ENCODE measurements around the gene PRAME.
A peak's percentile ranks its signal among the peaks of the same experiment; 100 is the strongest.
"Not testable (repeated sequence)": the region's sequence is repeated elsewhere in the genome, so short reads cannot be mapped to it uniquely, and the experiment has no call there.

PRAME gene

DNA sequence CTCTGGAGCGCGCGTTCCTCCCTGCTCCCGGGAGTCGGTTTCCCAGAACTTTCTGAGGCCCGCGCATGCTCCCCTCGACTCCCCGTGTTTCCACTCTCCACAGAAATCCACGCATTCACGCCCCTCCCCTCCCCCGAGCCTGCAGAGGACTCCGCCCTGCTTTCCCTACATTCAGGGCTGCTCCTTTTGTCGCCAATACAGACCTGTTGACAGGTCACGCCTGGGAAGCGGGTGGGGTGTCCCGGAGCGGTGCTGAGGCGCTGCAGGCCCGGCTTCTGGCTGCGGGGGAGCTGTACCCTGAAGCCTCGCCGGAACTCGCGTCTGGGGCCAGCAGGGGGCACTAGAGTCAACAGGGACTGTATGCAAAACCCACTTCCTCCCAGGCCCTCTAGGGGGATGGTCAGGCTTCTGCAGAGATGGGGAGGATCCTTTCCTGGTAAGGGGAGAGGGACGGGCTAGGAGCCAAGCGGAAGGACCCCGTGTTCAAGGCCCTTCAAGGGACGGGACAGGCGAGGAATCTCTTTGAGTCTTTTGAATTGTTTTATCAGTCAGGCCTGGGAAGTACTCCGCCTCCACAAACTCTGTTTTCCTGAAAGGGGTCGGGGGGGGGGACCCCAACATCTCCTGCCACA is at the start of gene PRAME:
PRAME (minus strand) TSS at position 294 of the 632 bp plus-strand sequence. CDS start 2,433 bp downstream, outside the sequence.
- peak; percentile 41 for DNase-seq (ENCODE audit: low read depth, low spot score)

DNA sequence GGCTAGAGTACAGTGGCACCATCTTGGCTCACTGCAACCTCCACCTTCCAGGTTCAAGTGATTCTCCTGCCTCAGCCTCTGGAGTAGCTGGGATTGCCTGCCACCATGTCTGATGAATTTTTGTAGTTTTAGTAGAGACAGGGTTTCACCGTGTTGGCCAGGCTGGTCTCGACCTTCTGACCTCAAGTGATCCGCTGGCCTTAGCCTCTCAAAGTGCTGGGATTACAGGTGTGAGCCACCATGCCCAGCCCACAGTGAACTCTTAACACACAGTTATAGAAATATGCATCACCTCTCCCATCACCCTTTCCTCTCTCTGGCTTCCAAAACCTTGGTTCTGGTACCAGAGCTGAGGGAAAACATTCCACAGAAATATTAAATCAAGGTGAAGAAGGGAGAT is 49.0 kb upstream of the PRAME start:
- DNase-seq (ENCODE audit: low read depth, low spot score) = not testable (repeated sequence)

DNA sequence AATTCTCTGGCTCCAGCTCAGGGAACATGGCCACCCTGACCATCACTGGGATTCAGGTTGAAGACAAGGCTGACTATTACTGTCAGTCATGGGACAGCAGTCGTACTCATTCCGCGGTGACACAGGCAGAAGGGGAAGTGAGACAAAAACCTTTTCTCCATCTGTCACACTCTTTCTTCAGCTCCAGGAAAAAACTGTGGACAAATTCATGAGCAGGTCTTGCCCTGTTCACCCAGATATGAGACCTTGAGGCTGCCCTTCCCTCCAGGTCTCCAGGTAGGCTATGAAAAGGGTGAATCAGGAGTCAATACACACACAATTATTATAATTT is 46.0 kb upstream of the PRAME start:
- no peak for DNase-seq (ENCODE audit: low read depth, low spot score)

DNA sequence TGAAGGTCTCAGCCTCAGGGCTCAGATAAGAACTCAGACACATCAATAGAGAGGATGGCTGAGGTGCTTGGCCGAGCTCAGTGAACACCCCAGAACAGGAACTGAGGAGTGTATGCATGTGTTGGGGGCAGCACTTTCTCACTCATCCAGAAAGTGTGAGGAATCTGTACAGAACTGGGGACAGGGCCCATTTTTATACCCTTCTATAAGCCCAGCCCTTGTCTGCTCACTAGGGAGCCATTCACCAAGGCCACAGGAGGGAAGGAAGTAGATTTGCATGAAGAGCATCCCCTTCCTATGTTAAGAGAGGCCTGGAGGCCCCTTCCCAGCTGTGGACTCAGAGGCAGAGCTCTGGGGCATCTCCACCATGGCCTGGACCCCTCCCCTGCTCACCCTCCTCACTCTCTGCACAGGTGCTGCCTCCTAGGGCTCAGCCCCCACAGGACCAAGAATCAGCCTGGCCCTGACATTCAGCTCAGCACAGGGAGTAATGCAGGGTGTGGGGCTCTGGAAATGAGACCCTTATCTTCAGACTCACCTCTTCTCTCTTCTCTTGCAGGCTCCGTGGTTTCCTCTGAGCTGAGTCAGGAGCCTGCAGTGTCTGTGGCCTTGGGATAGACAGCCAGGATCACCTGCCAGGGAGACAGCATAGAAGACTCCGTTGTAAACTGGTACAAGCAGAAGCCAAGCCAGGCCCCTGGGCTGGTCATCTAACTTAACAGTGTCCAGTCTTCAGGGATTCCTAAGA is 45.4 kb upstream of the PRAME start:
- no peak for DNase-seq (ENCODE audit: low read depth, low spot score)

DNA sequence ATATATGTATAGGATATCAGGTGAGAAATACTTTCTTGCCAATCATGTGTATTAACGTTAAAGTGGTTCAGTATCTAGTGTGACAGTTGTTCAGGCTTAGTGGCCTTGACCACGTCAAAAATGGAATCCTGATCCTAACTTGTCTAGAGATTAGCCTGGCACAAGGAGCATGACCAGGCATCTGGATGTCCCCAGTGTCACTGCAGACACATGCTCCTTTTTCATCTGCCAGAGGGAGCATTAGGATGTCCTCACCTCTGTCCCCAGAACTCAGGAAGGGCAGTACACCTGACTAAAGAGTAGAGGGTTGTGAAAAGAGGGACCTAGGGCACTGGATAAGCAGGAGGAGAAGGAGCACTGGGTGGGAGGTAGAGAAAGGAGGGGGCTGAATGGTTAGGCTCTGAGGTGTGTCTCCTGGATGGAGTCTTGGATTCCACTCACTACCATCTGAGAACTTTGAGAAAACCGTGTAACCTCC is 44.4 kb upstream of the PRAME start:
- no peak for DNase-seq (ENCODE audit: low read depth, low spot score)

GRCh38 chr22:22600531-22601261 is 41.6 kb upstream of the PRAME start:
- DNase-seq (ENCODE audit: low read depth, low spot score) = no peak

DNA sequence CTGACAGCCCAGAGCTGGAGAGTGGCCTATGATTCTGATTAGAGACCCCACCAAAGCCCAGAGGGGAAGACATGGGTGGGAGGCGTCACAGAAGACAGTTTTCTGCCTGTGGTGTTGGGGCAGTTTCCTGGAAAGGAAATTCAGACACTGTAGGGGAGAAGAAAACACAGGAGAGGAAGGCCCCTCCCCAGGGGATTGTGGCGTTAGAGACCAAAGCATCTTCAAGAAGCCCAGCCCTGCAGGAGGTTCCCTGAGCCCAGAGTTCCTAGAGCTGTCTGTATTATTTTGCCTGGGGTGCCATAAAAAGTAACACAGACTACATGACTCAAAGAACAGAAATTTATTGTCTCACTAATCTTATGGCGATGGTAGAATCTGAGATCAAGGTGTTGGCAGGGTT is 40.2 kb upstream of the PRAME start:
- DNase-seq (ENCODE audit: low read depth, low spot score) = no peak

DNA sequence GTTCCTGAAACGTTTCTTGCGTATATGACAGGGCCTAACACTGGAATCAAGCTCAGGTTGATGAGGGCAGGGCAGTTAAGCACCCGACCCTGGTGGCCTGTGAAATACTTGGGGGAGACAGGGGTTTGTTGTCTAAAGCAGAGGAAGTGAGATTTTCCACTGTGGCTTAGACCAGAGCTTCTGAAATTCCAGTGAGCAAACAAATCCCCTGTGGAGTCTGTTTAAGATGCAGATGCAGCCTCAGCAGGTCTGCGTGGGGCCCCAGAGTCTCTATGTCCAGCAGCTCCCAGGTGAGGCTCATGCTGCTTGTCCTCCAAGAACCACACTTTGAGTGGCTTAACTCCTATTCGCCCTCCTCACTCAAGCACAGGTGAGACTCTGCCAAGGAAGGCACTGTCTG is 39.1 kb upstream of the PRAME start:
- no peak for DNase-seq (ENCODE audit: low read depth, low spot score)

GRCh38 chr22:22595001-22595835 is 36.2 kb upstream of the PRAME start:
- no peak for DNase-seq (ENCODE audit: low read depth, low spot score)

DNA sequence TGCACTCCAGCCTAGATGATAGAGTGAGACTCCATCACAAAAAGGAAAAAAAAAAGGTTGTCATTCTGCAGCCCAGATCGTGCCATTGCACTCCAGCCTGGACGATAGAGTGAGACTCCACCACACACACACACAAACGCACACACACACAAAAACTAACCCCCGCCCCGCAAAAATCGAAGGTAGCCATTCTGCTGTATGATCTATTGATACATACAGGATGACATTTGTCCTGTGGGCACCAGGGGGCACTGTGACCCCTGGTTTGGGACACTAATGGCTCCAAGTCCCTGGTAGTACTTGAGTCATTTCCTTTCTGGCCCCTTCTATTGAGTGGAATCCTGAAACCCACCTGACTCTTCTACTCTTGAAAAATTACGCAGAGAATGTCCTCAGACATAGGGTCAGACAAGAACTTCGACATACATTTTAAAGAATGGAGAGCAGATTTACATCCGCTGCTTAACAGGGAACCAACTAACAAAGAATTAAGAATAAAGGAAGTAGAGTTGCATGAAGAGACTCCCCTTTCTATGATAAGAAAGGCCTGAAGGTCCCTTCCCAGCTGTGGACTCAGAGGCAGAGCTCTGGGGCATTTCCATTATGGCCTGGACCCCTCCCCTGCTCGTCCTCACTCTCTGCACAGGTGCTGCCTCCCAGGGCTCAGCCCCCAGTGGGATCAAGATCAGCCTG is 35.0 kb upstream of the PRAME start:
- no peak for DNase-seq (ENCODE audit: low read depth, low spot score)

DNA sequence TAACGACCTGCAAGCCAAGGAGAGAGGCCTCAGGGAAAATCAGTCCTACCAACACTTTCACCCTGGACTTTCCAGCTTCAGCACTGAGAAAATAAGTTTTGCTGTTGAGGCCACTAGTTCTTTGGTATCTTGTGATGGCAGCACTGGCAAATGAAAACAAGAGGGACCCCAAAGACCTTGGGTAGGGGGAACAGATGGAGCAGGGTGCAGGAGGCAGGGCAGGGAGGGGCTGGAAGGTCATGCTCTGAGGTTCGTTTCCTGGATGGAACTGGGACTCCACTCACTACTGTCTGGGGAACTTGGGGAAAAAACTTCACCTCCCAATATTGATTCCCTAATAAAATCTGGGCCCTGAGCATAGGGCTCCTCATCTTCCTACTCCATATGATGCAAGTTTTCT is 34.2 kb upstream of the PRAME start:
- DNase-seq (ENCODE audit: low read depth, low spot score) = no peak

DNA sequence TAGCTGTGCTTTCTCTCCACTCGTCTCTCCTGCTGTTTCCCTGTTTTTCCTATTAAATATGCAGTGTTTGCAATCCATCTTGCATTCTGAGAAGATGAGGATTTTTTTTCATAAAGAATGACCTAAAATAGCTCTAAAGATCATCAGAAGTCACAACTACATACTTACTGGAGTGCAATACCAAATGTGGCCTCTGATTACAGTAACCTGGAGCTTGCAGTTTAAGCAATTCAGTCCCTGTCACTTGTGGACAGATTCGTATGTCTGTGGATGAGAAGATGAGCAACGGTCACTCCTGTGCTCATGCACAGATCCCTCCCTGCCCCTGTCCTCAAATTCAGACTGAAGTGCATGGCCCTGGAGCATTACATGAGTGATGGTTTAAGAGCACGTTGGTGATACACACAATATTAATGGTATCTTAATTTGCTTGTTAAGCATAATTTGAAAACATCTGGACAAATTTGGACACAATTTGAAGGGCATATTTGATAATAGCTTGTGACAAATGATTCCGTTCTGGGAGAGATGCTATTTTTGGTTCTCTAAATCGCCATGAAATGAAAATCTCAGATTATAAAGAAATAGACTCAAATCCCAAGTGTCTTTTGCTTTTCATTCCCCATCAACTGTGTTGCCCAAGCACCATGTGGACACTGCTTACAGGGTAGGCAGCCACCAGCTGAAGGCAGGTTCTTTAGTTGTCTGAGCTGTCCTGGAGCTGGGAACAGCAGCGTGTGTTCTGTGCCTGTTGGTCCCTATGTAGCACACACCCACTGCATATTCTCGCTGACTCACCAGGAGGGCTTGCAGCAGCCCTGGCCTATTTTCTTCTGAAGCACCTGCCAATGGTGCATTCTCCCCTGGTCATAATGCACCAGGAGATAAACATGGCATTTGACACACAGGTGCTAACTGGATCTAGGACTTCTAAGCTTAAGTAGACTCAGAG is 32.6 kb upstream of the PRAME start:
- no peak for DNase-seq (ENCODE audit: low read depth, low spot score)

- no peak for DNase-seq (ENCODE audit: low read depth, low spot score)
Measured at GRCh38 chr22:22590136-22590891, 31.2 kb upstream of the PRAME start.

DNA sequence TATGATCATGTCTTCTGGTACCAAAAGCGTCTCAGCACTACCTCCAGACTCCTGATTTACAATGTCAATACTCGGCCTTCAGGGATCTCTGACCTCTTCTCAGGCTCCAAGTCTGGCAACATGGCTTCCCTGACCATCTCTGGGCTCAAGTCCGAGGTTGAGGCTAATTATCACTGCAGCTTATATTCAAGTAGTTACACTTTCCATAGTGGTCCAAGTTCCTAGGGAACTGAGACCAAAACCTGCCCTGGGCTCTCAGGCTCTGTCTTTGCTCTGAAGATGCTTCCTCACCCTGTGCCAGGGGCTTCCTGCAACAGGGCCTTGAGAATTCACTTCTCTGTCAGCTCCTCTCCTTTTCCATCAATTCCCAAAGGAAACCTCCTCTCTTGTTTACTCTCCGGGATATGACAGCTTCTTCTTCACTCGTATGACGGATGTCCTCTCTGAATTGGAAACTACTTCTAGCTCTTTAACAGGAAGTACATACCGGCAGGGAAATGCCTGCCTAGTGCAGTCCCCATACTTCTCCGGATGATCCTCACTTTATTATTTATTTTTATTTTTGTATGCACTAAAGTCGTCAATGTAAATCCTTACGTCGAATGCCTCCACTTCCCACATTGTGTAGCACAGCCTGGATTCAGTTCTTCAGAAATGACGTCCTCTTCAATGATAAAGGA is 29.6 kb upstream of the PRAME start:
- no peak for DNase-seq (ENCODE audit: low read depth, low spot score)

DNA sequence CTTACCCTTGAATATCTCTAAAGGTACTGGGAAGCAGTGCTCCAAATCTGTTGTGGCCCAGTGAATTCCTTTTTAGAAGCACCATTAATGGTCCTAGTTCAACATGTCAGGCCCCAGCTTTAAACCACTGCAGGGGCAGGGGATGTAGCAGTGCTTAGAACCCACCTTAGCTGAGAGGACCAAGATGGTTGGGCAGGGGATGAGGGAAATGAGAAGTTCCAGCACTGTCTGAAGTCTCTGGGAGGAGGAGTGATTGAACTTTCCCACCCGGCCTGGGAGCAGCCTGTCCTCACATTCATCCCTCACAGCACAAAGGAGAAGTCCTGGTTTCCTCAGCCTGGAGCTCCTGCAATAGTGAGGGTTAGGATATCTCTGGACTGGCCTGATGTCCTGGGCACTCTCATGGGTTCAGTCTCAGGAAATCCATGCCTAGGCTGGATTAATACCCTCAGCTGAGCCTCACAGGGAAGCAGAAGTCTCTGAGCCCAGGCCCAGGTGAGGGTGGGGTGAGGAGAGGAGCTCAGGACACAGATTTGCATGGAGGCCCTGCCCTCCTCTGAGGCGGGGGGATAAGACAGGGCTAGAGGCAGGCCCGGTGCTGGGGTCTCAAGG is 28.6 kb upstream of the PRAME start:
- DNase-seq (ENCODE audit: low read depth, low spot score) = no peak

- DNase-seq (ENCODE audit: low read depth, low spot score) = no peak
Measured at GRCh38 chr22:22584722-22585121, 25.7 kb upstream of the PRAME start.

DNA sequence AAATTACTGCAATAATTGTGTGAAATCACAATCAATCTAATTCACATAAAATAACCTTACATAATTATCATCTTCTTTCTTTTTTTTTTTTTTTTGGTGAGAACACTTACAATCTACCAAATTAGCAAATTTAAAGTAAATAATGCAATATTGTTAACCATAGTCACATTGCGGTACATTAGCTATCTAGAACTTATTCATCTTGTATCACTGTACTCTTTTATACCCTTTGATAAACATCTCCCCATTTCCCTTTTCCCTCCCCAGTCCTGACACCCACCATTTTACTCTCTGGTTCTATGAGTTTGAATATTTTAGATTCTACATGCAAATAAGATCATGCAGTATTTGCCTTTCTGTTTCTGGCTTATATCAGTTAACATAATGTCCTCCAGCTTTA is 24.0 kb upstream of the PRAME start:
- no peak for DNase-seq (ENCODE audit: low read depth, low spot score)

DNA sequence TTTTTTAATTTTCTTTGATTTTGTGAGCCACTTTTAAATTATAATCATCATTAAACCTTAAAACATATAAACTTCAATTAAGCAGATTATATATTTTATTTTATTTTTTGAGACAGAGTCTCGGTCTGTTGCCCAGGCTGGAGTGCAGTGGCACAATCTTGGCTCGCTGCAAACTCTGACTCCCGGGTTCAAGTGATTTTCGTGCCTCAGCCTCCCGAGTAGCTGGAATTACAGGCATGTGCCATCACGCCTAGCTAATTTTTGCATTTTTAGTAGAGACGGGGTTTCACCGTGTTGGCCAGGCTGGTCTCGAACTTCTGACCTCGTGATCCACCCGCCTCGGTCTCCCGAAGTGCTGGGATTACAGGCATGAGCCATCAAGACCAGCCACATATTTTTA is 22.5 kb upstream of the PRAME start:
- not testable (repeated sequence) for DNase-seq (ENCODE audit: low read depth, low spot score)
